Measurements from ENCODE around the gene LY6G5C.

Gene LY6G5C

GRCh38 chr6:31677955-31678354, 2.9 kb downstream of the LY6G5C start:
- no peak for TF ChIP-seq CTCF (conservative IDR thresholded peaks at IDR 0.05; ENCODE audit: low read depth, low read length)
- no peak overlapping the region for H3K4me3 ChIP-seq (ENCODE audit: low read length)

DNA sequence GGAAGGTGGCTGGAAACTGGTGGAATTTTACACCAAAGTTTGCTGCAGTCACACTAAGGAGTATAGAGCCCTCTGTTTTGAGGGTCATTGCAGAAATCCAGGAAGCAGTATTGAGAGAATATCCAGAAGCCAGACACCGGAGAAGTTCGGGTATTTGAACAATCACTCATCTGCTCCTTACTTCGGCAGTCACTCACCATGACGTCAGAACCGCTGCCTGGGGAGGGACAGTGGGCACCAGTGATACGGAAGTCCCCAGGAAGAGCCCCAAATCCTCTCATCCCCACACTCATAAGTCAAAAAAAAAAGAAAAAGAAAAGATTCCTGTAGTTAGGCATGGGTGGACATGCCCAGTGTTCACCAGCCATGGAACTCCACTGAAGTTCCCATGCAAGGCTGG, 4.0 kb downstream of the LY6G5C start:
- DNase-seq (ENCODE audit: low read depth): no peak
- TF ChIP-seq CTCF (conservative IDR thresholded peaks at IDR 0.05; ENCODE audit: low read depth, low read length): no peak
- no peak overlapping the region for H3K4me3 ChIP-seq (ENCODE audit: low read length)

More at GRCh38 chr6:31677955-31678354, 2.9 kb downstream of the LY6G5C start:
- no peak for DNase-seq (ENCODE audit: low read depth)

GRCh38 chr6:31676322-31676903, 4.5 kb downstream of the LY6G5C start:
- no peak for DNase-seq (ENCODE audit: low read depth)
- TF ChIP-seq CTCF (conservative IDR thresholded peaks at IDR 0.05; ENCODE audit: low read depth, low read length): no peak
- H3K4me3 ChIP-seq (ENCODE audit: low read length): no peak overlapping the region

DNA sequence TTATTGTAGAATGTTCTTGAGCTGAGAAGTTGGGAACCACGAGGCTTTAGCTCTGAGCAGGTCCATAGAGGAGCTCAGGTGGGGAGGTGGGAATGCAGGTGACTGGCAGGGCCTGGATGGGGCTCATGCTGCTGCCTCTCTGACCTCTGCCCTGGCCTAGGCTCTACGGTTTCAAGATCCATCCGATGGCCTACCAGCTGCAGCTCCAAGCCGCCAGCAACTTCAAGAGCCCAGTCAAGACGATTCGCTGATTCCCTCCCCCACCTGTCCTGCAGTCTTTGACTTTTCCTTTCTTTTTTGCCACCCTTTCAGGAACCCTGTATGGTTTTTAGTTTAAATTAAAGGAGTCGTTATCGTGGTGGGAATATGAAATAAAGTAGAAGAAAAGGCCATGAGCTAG, 11.2 kb downstream of the LY6G5C start, which contains the start of gene LY6G5B:
TSS of gene LY6G5B (plus strand) at position 301 of the 400 bp plus-strand sequence. CDS start 975 bp downstream, outside the sequence.
- H3K4me3 ChIP-seq (ENCODE audit: low read length): no peak within 1 kb of the TSS
- no peak for DNase-seq (ENCODE audit: low read depth)

GRCh38 chr6:31666337-31666965, 14.4 kb downstream of the LY6G5C start:
- no peak for DNase-seq (ENCODE audit: low read depth)
- peak overlapping the region; percentile 94 for H3K4me3 ChIP-seq (ENCODE audit: low read length)
- TF ChIP-seq CTCF (conservative IDR thresholded peaks at IDR 0.05; ENCODE audit: low read depth, low read length): no peak

More for the DNA sequence above, 11.2 kb downstream of the LY6G5C start, which contains the start of gene LY6G5B:
- no peak for TF ChIP-seq CTCF (conservative IDR thresholded peaks at IDR 0.05; ENCODE audit: low read depth, low read length)

- peak within 1 kb of the TSS; percentile 94 for H3K4me3 ChIP-seq (ENCODE audit: low read length)
- TF ChIP-seq CTCF (conservative IDR thresholded peaks at IDR 0.05; ENCODE audit: low read depth, low read length): peak; percentile 15
- DNase-seq (ENCODE audit: low read depth): peak; percentile 91
Measured at GRCh38 chr6:31665501-31666336, 15.1 kb downstream of the LY6G5C start, which contains the start of gene CSNK2B. Gene CSNK2B, plus strand, starts transcription at chr6:31666080. Its CDS starts 752 bp downstream, at chr6:31666832.
